IgD-negative memory B cell (primary cell): ENCODE measurements around the gene DPP10. TPM values are rescaled to one million over a fixed set of nuclear protein-coding genes. Genes with fewer than 3 reads are reported as not detected.
"Not testable (repeated sequence)": the region's sequence is repeated elsewhere in the genome, so short reads cannot be mapped to it uniquely, and the experiment has no call there.

Source experiments
- H3K27ac Mint-ChIP-seq, 3 donors: one replicate each; pipeline ENCODE4 v1.8.0; 2020 to 2022; ENCODE audit warnings: mild to moderate bottlenecking in 3 of 3, mixed read lengths in 3 of 3, moderate library complexity in 1 of 3
- H3K27me3 Mint-ChIP-seq: one replicate; pipeline ENCODE4 v1.8.0; 2021; ENCODE audit warnings: mixed read lengths
- H3K36me3 Mint-ChIP-seq: one replicate; pipeline ENCODE4 v1.8.0; 2020; ENCODE audit warnings: mild to moderate bottlenecking, mixed read lengths
- H3K4me1 Mint-ChIP-seq, 3 donors: one replicate each; pipeline ENCODE4 v1.8.0; 2020 to 2022; ENCODE audit warnings: mixed read lengths in 3 of 3, mild to moderate bottlenecking in 1 of 3
- H3K4me3 Mint-ChIP-seq, 4 donors: one replicate each; pipeline ENCODE4 v1.8.0; 2020 to 2022; ENCODE audit warnings: mild to moderate bottlenecking in 4 of 4, mixed read lengths in 4 of 4, moderate library complexity in 3 of 4
- H3K9me3 Mint-ChIP-seq, 3 donors: one replicate each; pipeline ENCODE4 v1.8.0; 2020 to 2021; ENCODE audit warnings: mixed read lengths in 3 of 3, mild to moderate bottlenecking in 1 of 3
- polyA plus RNA-seq: library from polyadenylated mRNA; unstranded; fragments of 300-500 nt; fragmentation: Illumina TruSeq; gene quantifications from one replicate; pipeline ENCODE4 v1.2.3, GENCODE V29; 2021

The DPP10 gene
- polyA plus RNA-seq, 1 donor from 2014 or later: not detected

GRCh38 chr2:114688241-114688640 is 245.8 kb downstream of the DPP10 start:
- Mint-ChIP-seq H3K4me3 (no peak overlapping the region), H3K27me3 (no peaks in the 10 kb centered on the region), H3K27ac (no peak overlapping the region), H3K9me3 (peaks cover 1 to 6% (median 5%) of the 10 kb centered on the region in 3 donors), H3K4me1 (no peaks in the 10 kb centered on the region), H3K36me3 (peaks cover 1% of the 10 kb centered on the region)

- no peak overlapping the region for H3K4me3 Mint-ChIP-seq
- no peak overlapping the region for H3K27ac Mint-ChIP-seq
- no peaks in the 10 kb centered on the region for H3K36me3 Mint-ChIP-seq
- H3K9me3 Mint-ChIP-seq: peaks cover 0 to 8% (median 6%) of the 10 kb centered on the region in 3 donors
- no peaks in the 10 kb centered on the region for H3K27me3 Mint-ChIP-seq
- H3K4me1 Mint-ChIP-seq: no peaks in the 10 kb centered on the region
Measured at GRCh38 chr2:114698520-114698919, 256.1 kb downstream of the DPP10 start.

GRCh38 chr2:114699423-114699944 is 257.0 kb downstream of the DPP10 start:
- Mint-ChIP-seq H3K27me3 (no peaks in the 10 kb centered on the region), H3K4me3 (no peak overlapping the region), H3K9me3 (peaks cover 0 to 8% (median 6%) of the 10 kb centered on the region in 3 donors), H3K4me1 (no peaks in the 10 kb centered on the region), H3K27ac (no peak overlapping the region), H3K36me3 (no peaks in the 10 kb centered on the region)

- Mint-ChIP-seq H3K27me3 (peaks cover 1% of the 10 kb centered on the region), H3K4me3 (no peak overlapping the region), H3K36me3 (no peaks in the 10 kb centered on the region), H3K9me3 (peaks cover 0 to 8% (median 7%) of the 10 kb centered on the region in 3 donors), H3K4me1 (no peaks in the 10 kb centered on the region), H3K27ac (no peak overlapping the region)
Measured at GRCh38 chr2:114700440-114700839, 258.0 kb downstream of the DPP10 start.

GRCh38 chr2:114709936-114710850 is 267.8 kb downstream of the DPP10 start:
- H3K4me3 Mint-ChIP-seq: no peak overlapping the region
- peaks cover 2% of the 10 kb centered on the region for H3K36me3 Mint-ChIP-seq
- H3K9me3 Mint-ChIP-seq: peaks cover 0 to 3% (median 0%) of the 10 kb centered on the region in 3 donors
- no peaks in the 10 kb centered on the region for H3K27me3 Mint-ChIP-seq
- H3K27ac Mint-ChIP-seq: no peak overlapping the region
- no peaks in the 10 kb centered on the region for H3K4me1 Mint-ChIP-seq

GRCh38 chr2:114714313-114714712 is 271.9 kb downstream of the DPP10 start:
- peaks cover 2% of the 10 kb centered on the region for H3K36me3 Mint-ChIP-seq
- no peaks in the 10 kb centered on the region for H3K9me3 Mint-ChIP-seq
- no peaks in the 10 kb centered on the region for H3K27me3 Mint-ChIP-seq
- H3K27ac Mint-ChIP-seq: no peak overlapping the region
- peaks cover 0 to 2% (median 0%) of the 10 kb centered on the region in 3 donors for H3K4me1 Mint-ChIP-seq
- H3K4me3 Mint-ChIP-seq: no peak overlapping the region

- Mint-ChIP-seq H3K9me3 (no peaks in the 10 kb centered on the region), H3K27me3 (no peaks in the 10 kb centered on the region), H3K27ac (no peak overlapping the region), H3K4me3 (no peak overlapping the region), H3K4me1 (peaks cover 0 to 2% (median 0%) of the 10 kb centered on the region in 3 donors), H3K36me3 (no peaks in the 10 kb centered on the region)
Measured at GRCh38 chr2:114717049-114717448, 274.6 kb downstream of the DPP10 start.

- no peak overlapping the region for H3K4me3 Mint-ChIP-seq
- H3K27me3 Mint-ChIP-seq: no peaks in the 10 kb centered on the region
- H3K9me3 Mint-ChIP-seq: peaks cover 0 to 1% (median 0%) of the 10 kb centered on the region in 3 donors
- no peaks in the 10 kb centered on the region for H3K4me1 Mint-ChIP-seq
- H3K27ac Mint-ChIP-seq: no peak overlapping the region
- H3K36me3 Mint-ChIP-seq: no peaks in the 10 kb centered on the region
Measured at GRCh38 chr2:114724454-114724853, 282.0 kb downstream of the DPP10 start.

GRCh38 chr2:114727012-114727411 is 284.6 kb downstream of the DPP10 start:
- H3K9me3 Mint-ChIP-seq: peaks cover 0 to 1% (median 0%) of the 10 kb centered on the region in 3 donors
- no peaks in the 10 kb centered on the region for H3K36me3 Mint-ChIP-seq
- no peaks in the 10 kb centered on the region for H3K27me3 Mint-ChIP-seq
- no peak overlapping the region for H3K27ac Mint-ChIP-seq
- no peak overlapping the region for H3K4me3 Mint-ChIP-seq
- H3K4me1 Mint-ChIP-seq: no peaks in the 10 kb centered on the region

GRCh38 chr2:114728372-114728771 is 285.9 kb downstream of the DPP10 start:
- Mint-ChIP-seq H3K4me3 (no peak overlapping the region), H3K27ac (no peak overlapping the region), H3K27me3 (no peaks in the 10 kb centered on the region), H3K4me1 (no peaks in the 10 kb centered on the region), H3K36me3 (no peaks in the 10 kb centered on the region), H3K9me3 (peaks cover 0 to 1% (median 0%) of the 10 kb centered on the region in 3 donors)

- Mint-ChIP-seq H3K36me3 (no peaks in the 10 kb centered on the region), H3K4me3 (no peak overlapping the region), H3K27me3 (no peaks in the 10 kb centered on the region), H3K9me3 (peaks cover 0 to 1% (median under 1%) of the 10 kb centered on the region in 3 donors), H3K4me1 (no peaks in the 10 kb centered on the region), H3K27ac (no peak overlapping the region)
Measured at GRCh38 chr2:114729026-114729425, 286.6 kb downstream of the DPP10 start.

GRCh38 chr2:114735126-114735525 is 292.7 kb downstream of the DPP10 start:
- Mint-ChIP-seq H3K4me3 (no peak overlapping the region), H3K9me3 (peaks cover 0 to 5% (median 4%) of the 10 kb centered on the region in 3 donors), H3K27ac (no peak overlapping the region), H3K27me3 (no peaks in the 10 kb centered on the region), H3K36me3 (no peaks in the 10 kb centered on the region), H3K4me1 (no peaks in the 10 kb centered on the region)

- no peak overlapping the region for H3K27ac Mint-ChIP-seq
- no peaks in the 10 kb centered on the region for H3K27me3 Mint-ChIP-seq
- peaks cover 0 to 5% (median 2%) of the 10 kb centered on the region in 3 donors for H3K9me3 Mint-ChIP-seq
- no peaks in the 10 kb centered on the region for H3K4me1 Mint-ChIP-seq
- H3K36me3 Mint-ChIP-seq: no peaks in the 10 kb centered on the region
- no peak overlapping the region for H3K4me3 Mint-ChIP-seq
Measured at GRCh38 chr2:114742245-114742644, 299.8 kb downstream of the DPP10 start.

- H3K4me1 Mint-ChIP-seq: no peaks in the 10 kb centered on the region
- no peaks in the 10 kb centered on the region for H3K36me3 Mint-ChIP-seq
- H3K9me3 Mint-ChIP-seq: peaks cover 0 to 5% (median 0%) of the 10 kb centered on the region in 3 donors
- no peak overlapping the region for H3K4me3 Mint-ChIP-seq
- H3K27ac Mint-ChIP-seq: no peak overlapping the region
- H3K27me3 Mint-ChIP-seq: no peaks in the 10 kb centered on the region
Measured at GRCh38 chr2:114745700-114746099, 303.3 kb downstream of the DPP10 start.

GRCh38 chr2:114748175-114748574 is 305.7 kb downstream of the DPP10 start:
- H3K4me1 Mint-ChIP-seq, H3K27ac Mint-ChIP-seq, H3K9me3 Mint-ChIP-seq, H3K4me3 Mint-ChIP-seq, H3K36me3 Mint-ChIP-seq, H3K27me3 Mint-ChIP-seq: not testable (repeated sequence)

- Mint-ChIP-seq H3K27ac (no peak overlapping the region), H3K4me1 (no peaks in the 10 kb centered on the region), H3K4me3 (no peak overlapping the region), H3K9me3 (no peaks in the 10 kb centered on the region), H3K27me3 (no peaks in the 10 kb centered on the region), H3K36me3 (no peaks in the 10 kb centered on the region)
Measured at GRCh38 chr2:114752425-114752824, 310.0 kb downstream of the DPP10 start.
